ENCODE results near the gene POMC. TPM values are rescaled to one million over a fixed set of nuclear protein-coding genes. Genes with fewer than 3 reads are reported as not detected.

POMC gene
- total and polyA plus RNA-seq, 4 donors: 3.2 to 4.2 (median 3.8) TPM

- Histone ChIP-seq H3K9me3 (ENCODE audit: control insufficient read depth in 4 of 4, insufficient read depth in 3 of 4, low read length in 3 of 4) (no peaks in the 10 kb centered on the region), H3K4me3 (no peak overlapping the region), H3K9ac (ENCODE audit: insufficient read depth in 1 of 2, low read length in 2 of 2) (no peak overlapping the region), H3K27ac (ENCODE audit: low read depth in 1 of 2, low read length in 1 of 2) (no peak overlapping the region), H3K27me3 (ENCODE audit: control insufficient read depth in 3 of 3, insufficient read depth in 3 of 3, low read length in 2 of 3) (peaks cover 0 to 6% (median 0%) of the 10 kb centered on the region in 3 donors), H3K4me1 (ENCODE audit: control insufficient read depth in 5 of 5, insufficient read depth in 5 of 5, low read length in 5 of 5) (no peaks in the 10 kb centered on the region), H3K36me3 (ENCODE audit: control insufficient read depth in 4 of 4, insufficient read depth in 4 of 4, low read length in 4 of 4) (no peaks in the 10 kb centered on the region)
- 83 to 88% methylated on average over 5 of the region's 5 CpGs for WGBS, 2 donors
- no peak for ATAC-seq (ENCODE audit: insufficient read depth, low FRiP score)
- TF ChIP-seq CTCF (IDR thresholded peaks at IDR 0.05; ENCODE audit: control extremely low read depth, extremely low read depth): no peak
- no peak for DNase-seq
Observed at GRCh38 chr2:25176541-25177181, 8.3 kb upstream of the POMC start.

GRCh38 chr2:25176138-25176537 is 7.8 kb upstream of the POMC start:
- Histone ChIP-seq H3K9me3 (ENCODE audit: control insufficient read depth in 4 of 4, insufficient read depth in 3 of 4, low read length in 3 of 4) (no peaks in the 10 kb centered on the region), H3K4me1 (ENCODE audit: control insufficient read depth in 5 of 5, insufficient read depth in 5 of 5, low read length in 5 of 5) (no peaks in the 10 kb centered on the region), H3K9ac (ENCODE audit: insufficient read depth in 1 of 2, low read length in 2 of 2) (no peak overlapping the region), H3K36me3 (ENCODE audit: control insufficient read depth in 4 of 4, insufficient read depth in 4 of 4, low read length in 4 of 4) (no peaks in the 10 kb centered on the region), H3K27ac (ENCODE audit: low read depth in 1 of 2, low read length in 1 of 2) (no peak overlapping the region), H3K27me3 (ENCODE audit: control insufficient read depth in 3 of 3, insufficient read depth in 3 of 3, low read length in 2 of 3) (peaks cover 0 to 6% (median 0%) of the 10 kb centered on the region in 3 donors), H3K4me3 (no peak overlapping the region)
- no peak for DNase-seq
- no peak for ATAC-seq (ENCODE audit: insufficient read depth, low FRiP score)
- 75 to 83% methylated on average over 6 of the region's 6 CpGs for WGBS, 2 donors
- no peak for TF ChIP-seq CTCF (IDR thresholded peaks at IDR 0.05; ENCODE audit: control extremely low read depth, extremely low read depth)

- WGBS, 2 donors: 95 to 97% methylated on average over 6 of the region's 6 CpGs
- Histone ChIP-seq H3K27me3 (ENCODE audit: control insufficient read depth in 3 of 3, insufficient read depth in 3 of 3, low read length in 2 of 3) (peaks cover 4 to 14% (median 6%) of the 10 kb centered on the region in 3 donors), H3K27ac (ENCODE audit: low read depth in 1 of 2, low read length in 1 of 2) (no peak overlapping the region), H3K9ac (ENCODE audit: insufficient read depth in 1 of 2, low read length in 2 of 2) (no peak overlapping the region), H3K9me3 (ENCODE audit: control insufficient read depth in 4 of 4, insufficient read depth in 3 of 4, low read length in 3 of 4) (peaks cover 0 to 3% (median 0%) of the 10 kb centered on the region in 4 donors), H3K4me3 (no peak overlapping the region), H3K36me3 (ENCODE audit: control insufficient read depth in 4 of 4, insufficient read depth in 4 of 4, low read length in 4 of 4) (no peaks in the 10 kb centered on the region), H3K4me1 (ENCODE audit: control insufficient read depth in 5 of 5, insufficient read depth in 5 of 5, low read length in 5 of 5) (no peaks in the 10 kb centered on the region)
- ATAC-seq (ENCODE audit: insufficient read depth, low FRiP score) (no peak), DNase-seq (no peak)
- TF ChIP-seq CTCF (IDR thresholded peaks at IDR 0.05; ENCODE audit: control extremely low read depth, extremely low read depth): no peak
Observed at GRCh38 chr2:25174192-25174861, 5.9 kb upstream of the POMC start.

All from lung (tissue), 12 donors.